ENCODE results near the gene FAM193A.
"Not testable (repeated sequence)": the region's sequence is repeated elsewhere in the genome, so short reads cannot be mapped to it uniquely, and the experiment has no call there.

The FAM193A gene

GRCh38 chr4:2756691-2757350 is 220.4 kb downstream of the FAM193A start:
- DNase-seq = no peak
- TF ChIP-seq POLR2A (IDR thresholded peaks at IDR 0.05; ENCODE audit: low read length) (no peak), GATA1 (IDR thresholded peaks at IDR 0.05; ENCODE audit: low read depth, low read length) (no peak)

- TF ChIP-seq GATA1 (IDR thresholded peaks at IDR 0.05; ENCODE audit: low read depth, low read length) (no peak), POLR2A (IDR thresholded peaks at IDR 0.05; ENCODE audit: low read length) (no peak)
- DNase-seq = no peak
Observed at GRCh38 chr4:2757426-2757825, 221.0 kb downstream of the FAM193A start.

GRCh38 chr4:2761035-2761923 is 224.8 kb downstream of the FAM193A start:
- TF ChIP-seq GATA1 (IDR thresholded peaks at IDR 0.05; ENCODE audit: low read depth, low read length) (no peak), POLR2A (IDR thresholded peaks at IDR 0.05; ENCODE audit: low read length) (no peak)
- no peak for DNase-seq

GRCh38 chr4:2762048-2762447 is 225.6 kb downstream of the FAM193A start:
- no peak for TF ChIP-seq GATA1 (IDR thresholded peaks at IDR 0.05; ENCODE audit: low read depth, low read length)
- TF ChIP-seq POLR2A (IDR thresholded peaks at IDR 0.05; ENCODE audit: low read length) = no peak
- no peak for DNase-seq

GRCh38 chr4:2762486-2763370 is 226.3 kb downstream of the FAM193A start:
- not testable (repeated sequence) for DNase-seq

DNA sequence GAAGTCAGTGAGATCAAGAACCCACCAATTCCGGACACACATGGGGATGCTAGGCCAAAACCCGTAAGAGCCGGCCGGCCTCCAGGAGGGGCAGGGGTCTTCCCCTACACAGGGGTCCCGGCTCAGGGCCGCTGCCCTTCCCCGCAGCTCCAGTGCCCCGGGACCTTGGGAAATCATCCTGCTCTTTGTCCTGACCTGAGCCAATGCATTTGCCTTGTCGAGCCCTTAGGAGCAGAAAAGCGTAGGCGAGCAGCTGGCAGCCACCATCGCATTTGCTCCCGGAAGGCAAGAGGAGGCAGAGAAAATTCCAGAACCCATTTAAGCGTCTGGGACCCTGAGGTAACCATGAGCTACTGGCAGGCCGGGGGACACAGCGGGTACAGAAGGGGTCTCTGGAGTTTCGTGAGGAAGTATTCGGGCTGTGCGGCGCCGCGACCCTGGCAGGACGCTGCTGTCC is 227.1 kb downstream of the FAM193A start:
- no peak for DNase-seq

DNA sequence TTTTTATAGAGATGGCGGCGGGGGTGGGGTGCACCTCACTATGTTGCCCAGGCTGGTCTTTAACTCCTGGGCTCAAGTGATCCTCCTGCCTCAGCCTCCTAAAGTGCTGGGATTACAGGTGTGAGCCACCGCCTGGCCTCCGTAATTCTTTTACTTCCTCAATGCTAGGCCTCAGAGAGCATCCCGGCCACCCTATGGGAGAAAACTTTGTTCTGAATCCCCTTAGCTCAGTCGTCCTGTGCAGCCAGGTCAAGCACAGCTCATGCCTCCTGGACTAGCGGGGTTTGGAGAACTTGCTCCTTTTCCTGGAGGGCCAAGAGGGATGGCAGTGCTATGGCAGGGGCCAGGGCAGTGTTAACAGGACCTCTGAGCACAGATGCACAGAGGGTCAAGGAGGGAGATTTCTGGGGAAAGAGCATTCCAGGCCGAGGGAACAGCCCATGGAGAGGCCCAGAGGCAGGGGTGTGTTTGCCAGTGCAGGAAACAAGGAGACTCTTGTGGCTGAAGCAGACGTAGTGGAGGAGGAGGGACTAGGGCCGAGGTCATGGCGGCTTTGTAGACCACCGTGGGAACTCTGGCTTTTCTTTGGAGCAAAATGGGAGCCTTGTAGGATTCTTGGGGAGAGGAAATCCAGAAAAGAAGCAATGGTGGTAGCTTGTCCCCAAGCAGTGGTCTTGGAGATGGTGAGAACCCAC is 229.5 kb downstream of the FAM193A start:
- no peak for DNase-seq
- TF ChIP-seq GATA1 (IDR thresholded peaks at IDR 0.05; ENCODE audit: low read depth, low read length) (no peak), POLR2A (IDR thresholded peaks at IDR 0.05; ENCODE audit: low read length) (no peak)

More for the DNA sequence above, 227.1 kb downstream of the FAM193A start:
- no peak for TF ChIP-seq POLR2A (IDR thresholded peaks at IDR 0.05; ENCODE audit: low read length)

DNA sequence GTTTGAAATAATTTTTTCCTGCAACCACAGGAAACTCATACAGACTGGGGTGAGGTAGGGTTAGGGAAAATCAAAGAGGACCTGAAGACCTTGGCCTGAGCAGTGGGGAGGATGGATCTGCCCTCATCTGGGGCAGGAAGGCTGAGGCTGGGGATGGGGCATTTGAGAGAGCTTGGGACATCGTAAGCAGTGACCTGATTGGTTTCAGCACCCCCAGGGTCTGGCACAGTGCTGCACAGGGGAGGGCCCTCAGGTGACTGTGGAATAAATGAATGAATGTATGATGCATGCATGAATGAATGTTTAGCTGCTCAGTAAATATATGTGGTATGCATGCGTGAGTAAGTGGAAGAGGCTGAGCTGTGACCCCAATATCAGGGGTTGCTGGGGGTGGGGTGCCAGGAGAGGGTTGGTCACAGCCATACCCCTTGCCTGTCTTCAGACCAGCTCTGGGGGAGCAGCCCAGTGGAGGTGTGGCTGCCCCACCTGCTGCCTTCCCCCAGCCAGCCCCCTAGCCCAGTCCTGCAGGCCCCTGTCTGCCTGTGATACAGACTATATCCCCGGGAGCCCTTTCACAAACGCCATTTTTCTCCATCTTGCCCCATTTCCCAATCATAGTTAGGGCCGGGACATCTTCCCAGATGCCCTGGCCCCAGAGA is 230.7 kb downstream of the FAM193A start:
- no peak for TF ChIP-seq GATA1 (IDR thresholded peaks at IDR 0.05; ENCODE audit: low read depth, low read length)
- TF ChIP-seq POLR2A (IDR thresholded peaks at IDR 0.05; ENCODE audit: low read length) = no peak
- no peak for DNase-seq

- no peak for DNase-seq
- TF ChIP-seq POLR2A (IDR thresholded peaks at IDR 0.05; ENCODE audit: low read length) = no peak
- TF ChIP-seq GATA1 (IDR thresholded peaks at IDR 0.05; ENCODE audit: low read depth, low read length) = no peak
Observed at GRCh38 chr4:2767705-2768074, 231.2 kb downstream of the FAM193A start.

DNA sequence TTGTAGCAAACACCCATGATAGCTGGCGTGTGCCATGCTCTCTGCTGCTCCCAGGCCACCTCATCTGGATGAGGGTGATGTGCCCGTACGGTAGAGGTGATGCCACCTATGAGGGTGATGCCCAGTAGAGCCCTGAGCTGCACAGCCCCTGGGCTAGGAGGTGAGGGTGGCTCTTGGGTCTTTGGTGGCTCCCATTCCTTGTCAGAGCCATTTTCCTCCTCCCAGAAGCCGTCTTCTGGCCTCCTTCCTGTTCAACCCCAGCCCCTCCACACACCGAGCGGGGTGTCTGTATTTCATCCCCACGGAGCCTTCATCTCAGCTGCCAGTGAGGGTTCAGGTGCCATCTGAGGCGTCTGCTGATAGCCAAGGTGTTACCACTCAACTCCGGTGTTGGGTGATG is 231.7 kb downstream of the FAM193A start:
- DNase-seq = no peak
- no peak for TF ChIP-seq POLR2A (IDR thresholded peaks at IDR 0.05; ENCODE audit: low read length)
- no peak for TF ChIP-seq GATA1 (IDR thresholded peaks at IDR 0.05; ENCODE audit: low read depth, low read length)

DNA sequence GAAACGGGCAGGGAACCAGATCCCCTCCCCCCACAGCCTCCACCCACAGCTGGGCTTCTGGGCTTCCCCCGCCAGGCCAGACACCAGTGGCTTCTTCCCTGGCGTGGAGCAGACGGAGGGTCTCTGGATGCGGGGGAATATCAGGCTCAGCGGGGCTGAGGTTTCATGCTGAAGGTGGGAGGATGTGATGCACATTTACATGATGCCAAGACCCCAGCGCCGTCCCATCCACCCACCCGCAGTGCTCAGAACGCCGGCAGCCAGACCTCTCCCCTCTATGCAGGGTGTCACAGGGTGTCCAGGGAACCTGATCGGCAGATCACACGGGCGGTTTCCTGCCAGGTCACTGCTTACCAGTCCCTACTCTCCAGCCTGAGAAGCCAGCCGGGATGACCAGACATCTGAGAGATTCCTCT is 232.5 kb downstream of the FAM193A start:
- no peak for DNase-seq
- TF ChIP-seq GATA1 (IDR thresholded peaks at IDR 0.05; ENCODE audit: low read depth, low read length) (no peak), POLR2A (IDR thresholded peaks at IDR 0.05; ENCODE audit: low read length) (no peak)

DNA sequence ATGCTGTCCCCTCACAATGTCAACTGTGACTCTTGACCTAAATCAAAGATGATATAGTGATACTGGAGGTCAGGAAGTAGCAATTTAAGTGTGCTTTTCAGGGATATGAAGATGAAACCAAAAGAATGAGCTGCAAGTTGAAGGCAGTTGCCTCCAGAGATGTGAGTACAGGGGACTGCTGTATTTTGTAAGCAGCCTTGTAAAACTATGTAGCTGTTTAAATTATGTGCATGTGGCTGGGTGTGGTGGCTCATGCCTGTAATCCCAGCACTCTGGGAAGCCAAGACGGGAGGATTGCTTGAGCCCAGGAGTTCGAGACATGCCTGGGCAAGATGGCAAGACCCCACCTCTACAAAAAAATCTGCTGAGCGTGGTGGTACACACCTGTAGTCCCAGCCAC is 234.8 kb downstream of the FAM193A start:
- TF ChIP-seq POLR2A (IDR thresholded peaks at IDR 0.05; ENCODE audit: low read length) (no peak), GATA1 (IDR thresholded peaks at IDR 0.05; ENCODE audit: low read depth, low read length) (no peak)
- no peak for DNase-seq

GRCh38 chr4:2780643-2781042 is 244.2 kb downstream of the FAM193A start:
- not testable (repeated sequence) for DNase-seq

Data from erythroblast (primary cell).